GM12872 (cell line): Measurements from ENCODE around the gene DOC2B.

Experiments
- TF ChIP-seq, protein P1 (sequence below): IDR thresholded peaks from 3 replicates; pipeline ENCODE4 v1.5.1; 2011; ENCODE audit warnings: low read depth, mild to moderate bottlenecking, low read length, moderate library complexity; ENCODE audit not compliant: insufficient read depth

DOC2B gene

GRCh38 chr17:205148-205669, 23.8 kb upstream of the DOC2B start:
- TF ChIP-seq, protein P1, sequence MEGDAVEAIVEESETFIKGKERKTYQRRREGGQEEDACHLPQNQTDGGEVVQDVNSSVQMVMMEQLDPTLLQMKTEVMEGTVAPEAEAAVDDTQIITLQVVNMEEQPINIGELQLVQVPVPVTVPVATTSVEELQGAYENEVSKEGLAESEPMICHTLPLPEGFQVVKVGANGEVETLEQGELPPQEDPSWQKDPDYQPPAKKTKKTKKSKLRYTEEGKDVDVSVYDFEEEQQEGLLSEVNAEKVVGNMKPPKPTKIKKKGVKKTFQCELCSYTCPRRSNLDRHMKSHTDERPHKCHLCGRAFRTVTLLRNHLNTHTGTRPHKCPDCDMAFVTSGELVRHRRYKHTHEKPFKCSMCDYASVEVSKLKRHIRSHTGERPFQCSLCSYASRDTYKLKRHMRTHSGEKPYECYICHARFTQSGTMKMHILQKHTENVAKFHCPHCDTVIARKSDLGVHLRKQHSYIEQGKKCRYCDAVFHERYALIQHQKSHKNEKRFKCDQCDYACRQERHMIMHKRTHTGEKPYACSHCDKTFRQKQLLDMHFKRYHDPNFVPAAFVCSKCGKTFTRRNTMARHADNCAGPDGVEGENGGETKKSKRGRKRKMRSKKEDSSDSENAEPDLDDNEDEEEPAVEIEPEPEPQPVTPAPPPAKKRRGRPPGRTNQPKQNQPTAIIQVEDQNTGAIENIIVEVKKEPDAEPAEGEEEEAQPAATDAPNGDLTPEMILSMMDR: no peak

DNA sequence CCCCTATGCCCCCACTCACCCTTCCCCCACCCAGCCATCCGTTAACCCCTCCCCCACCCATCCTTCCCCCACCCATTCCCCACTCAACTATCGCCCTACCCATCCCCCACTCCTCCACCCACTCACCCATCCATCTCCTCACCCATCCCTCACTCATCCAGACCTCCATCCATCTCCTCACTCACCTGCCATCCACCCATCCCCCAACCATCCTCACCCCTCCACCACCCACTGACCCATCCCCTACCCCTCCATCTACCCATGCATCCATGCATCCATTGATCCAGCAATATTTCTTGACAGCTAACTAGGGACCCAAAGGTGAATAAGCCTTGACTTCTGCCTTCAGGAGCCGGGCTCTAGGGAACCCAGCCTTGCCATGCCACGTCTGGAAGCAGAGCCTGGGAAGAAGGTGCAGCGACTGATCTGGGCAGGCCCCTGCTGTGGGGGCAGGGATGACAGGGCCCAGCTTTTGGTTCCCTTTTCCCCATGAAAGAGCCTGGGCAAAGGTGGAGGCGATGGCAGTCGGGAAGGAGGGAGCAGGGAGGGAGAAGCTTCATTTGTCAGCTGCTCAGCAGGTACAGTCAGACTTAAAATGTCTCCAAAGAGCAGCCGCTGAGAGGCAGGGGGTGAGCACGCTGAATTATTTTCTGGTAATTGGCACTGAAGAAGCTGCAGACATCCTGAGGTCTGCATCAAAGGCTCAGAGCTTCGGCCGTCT, 23.1 kb upstream of the DOC2B start:
- TF ChIP-seq, protein P1: no peak

DNA sequence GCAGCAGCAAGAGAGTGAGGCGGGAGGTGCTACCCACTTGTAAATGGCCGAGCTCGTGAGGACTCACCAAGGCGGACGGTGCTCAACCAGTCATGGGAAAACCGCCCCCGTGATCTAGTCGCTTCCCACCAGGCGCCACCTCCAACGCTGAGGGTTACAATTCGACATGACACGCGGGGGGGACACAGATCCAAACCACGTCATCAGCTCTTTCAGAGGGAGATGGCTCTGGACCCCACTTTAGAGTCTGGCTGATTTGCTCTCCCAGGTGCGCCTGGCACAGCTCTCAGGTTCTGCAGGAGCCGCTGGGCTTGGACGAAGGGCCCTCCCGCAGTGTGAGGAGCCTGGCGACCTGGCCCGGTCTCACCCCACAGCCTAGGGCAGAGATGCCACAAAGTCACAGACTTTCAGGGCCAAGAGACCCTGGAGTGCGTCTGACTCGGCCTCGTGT, 21.1 kb upstream of the DOC2B start:
- TF ChIP-seq, protein P1: no peak

GRCh38 chr17:200586-200985, 19.1 kb upstream of the DOC2B start:
- TF ChIP-seq, protein P1: no peak

DNA sequence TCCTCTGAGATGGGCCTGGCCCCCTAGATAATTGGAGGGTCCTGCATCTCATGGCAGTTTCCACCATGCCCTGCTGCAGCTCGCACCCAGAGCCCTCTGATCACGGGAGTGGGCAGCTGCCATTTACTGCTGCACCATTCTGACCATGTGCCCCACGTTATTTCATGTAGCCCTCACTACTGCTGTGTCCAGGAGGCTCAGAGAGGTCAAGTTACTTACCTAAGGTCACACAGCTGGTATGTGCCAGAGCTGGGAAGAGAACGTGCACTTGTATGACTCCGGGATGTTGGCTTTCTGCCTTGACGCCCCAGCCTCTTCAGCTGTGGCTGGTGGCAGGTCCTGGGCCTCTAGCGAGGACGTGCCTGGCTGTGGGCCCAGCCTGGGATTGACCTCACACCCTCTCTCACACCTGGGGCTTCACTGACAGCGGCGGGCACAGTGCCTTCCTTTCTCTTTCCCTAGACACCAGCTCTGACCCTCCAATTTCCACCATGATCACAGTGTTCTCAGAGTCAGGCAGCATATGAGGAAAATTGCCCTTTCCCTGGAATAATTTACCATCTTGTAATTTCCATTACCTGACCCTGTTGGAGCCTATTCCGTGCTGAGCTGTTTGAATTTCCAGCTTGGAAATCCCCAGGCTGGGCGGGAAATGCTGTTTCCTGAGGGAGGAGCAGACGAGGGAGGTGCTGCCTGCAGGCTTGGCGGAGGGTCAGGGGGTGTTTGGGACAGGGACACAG, 18.5 kb upstream of the DOC2B start:
- TF ChIP-seq, protein P1: no peak

DNA sequence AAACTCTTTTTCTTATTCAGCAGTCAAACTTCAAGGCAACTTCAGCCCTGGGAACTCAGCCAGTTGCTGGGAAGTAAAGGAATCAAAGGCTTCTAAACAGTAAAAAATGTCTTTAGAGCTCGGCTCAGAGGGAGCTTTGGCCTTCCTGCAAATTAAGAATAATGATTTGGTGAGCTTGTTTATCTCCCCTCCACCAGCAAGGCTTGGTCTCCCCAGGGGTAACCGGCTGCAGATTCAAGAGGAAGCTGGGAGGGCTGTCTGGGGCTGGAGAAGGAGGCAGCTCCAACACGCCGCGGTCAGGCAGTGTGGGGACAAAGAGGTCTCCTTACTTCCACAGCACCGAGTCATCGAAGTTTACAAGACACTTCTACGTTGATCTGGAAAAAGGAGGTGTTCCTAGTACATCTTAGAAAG, 17.7 kb upstream of the DOC2B start:
- TF ChIP-seq, protein P1: no peak

GRCh38 chr17:197352-197751, 15.9 kb upstream of the DOC2B start:
- TF ChIP-seq, protein P1: no peak
